Right lobe of liver (tissue), 4 donors: ENCODE measurements around the gene DPT.

Experiments
- CTCF ChIP-seq, 4 donors: fragments of 200-600 bp in 3 of 4; fragments of 450-650 bp in 1 of 4; IDR thresholded peaks; one replicate each; pipeline versions ENCODE4 v1.5.1 to v1.8.0; 2016 to 2022; ENCODE audit warnings: antibody characterized with exemption in 4 of 4, mild to moderate bottlenecking in 2 of 4
- POLR2A ChIP-seq: fragments of 450-650 bp; IDR thresholded peaks from one replicate; pipeline ENCODE4 v1.6.1; 2017; ENCODE audit warnings: antibody characterized with exemption, mild to moderate bottlenecking
- donor health status: DM: no; HTN: no; CAD: no.
- donor health status: DM: no; HTN: no; CAD: no.
- donor health status: DM: no; HTN: yes; CAD: no.

- no peak for TF ChIP-seq CTCF (IDR thresholded peaks at IDR 0.05)
- no peak for TF ChIP-seq POLR2A
Measured at GRCh38 chr1:168728473-168729404, at the start of gene DPT.
